ENCODE data around the gene TRIM41. TPM values are rescaled to one million over a fixed set of nuclear protein-coding genes. Genes with fewer than 3 reads are reported as not detected.

Gene TRIM41
- total RNA-seq, 1 donor from 2014 or later = 23.7 TPM

GRCh38 chr5:181190711-181191525, 32.2 kb upstream of the TRIM41 start:
- ATAC-seq (peak; percentile 15), DNase-seq (peak; percentile 76)
- intact Hi-C loops (cut with micrococcal nuclease) = no loop called here

GRCh38 chr5:181191526-181192336, 31.4 kb upstream of the TRIM41 start:
- peak; percentile 80 for ATAC-seq
- intact Hi-C loops (cut with micrococcal nuclease) = no loop called here

DNA sequence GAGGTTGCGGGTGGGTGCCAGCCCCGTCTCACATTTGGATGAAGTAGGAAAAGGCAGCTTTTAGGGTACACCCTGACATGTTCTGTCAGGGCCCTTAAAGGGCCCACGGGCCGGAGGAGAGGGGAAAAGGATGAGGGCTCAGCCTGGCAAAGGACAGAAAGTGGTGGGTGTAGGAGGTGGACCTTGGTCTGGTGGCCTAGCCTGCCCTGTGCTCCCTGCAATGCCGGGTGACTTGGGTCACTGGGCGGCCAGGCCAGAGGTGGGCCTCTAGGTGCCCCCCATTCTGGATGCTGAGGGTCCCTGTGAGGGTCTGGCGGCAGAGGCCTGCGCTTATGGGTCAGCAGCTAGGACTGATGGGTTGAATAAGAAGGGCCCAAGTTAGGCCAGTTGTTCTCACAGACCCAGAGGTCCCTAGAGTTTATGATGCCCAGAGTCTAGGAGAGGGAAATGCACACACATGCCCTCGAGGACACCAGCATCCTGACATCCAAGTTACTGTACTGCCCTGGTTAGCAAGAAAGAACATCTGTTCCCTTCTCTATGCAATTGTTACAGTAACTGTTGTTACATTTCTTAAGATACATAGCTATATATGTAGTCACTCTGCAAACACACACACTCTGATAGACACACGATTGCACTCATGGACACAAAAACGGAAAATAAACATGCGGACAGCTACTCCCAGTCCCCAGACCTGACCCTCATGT, 30.6 kb upstream of the TRIM41 start:
- ATAC-seq = no peak
- intact Hi-C loops (cut with micrococcal nuclease) = no loop called here
- DNase-seq = no peak

More at GRCh38 chr5:181191526-181192336, 31.4 kb upstream of the TRIM41 start:
- peak; percentile 97 for DNase-seq

DNA sequence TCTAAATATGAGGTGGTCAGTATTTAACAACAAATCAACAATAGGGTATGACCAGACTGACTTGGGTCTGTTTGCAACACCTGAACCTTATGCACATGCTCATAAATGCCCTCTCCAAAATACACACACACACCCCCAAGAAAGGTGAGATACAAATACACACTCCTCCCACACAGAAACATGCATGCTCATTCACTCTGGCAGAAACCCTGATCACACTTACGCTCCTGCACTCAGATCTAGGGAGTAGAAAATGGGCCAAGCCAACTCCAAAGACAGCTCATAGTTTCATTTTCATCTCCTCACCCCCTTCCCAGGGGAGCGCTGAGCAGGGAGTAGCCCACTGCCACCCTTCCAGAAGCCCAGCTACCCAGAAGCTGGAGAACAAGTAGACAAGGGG, 29.4 kb upstream of the TRIM41 start:
- intact Hi-C loops (cut with micrococcal nuclease) = no loop called here
- ATAC-seq (no peak), DNase-seq (no peak)

GRCh38 chr5:181194489-181195248, 28.4 kb upstream of the TRIM41 start:
- ATAC-seq = no peak
- intact Hi-C loops (cut with micrococcal nuclease) = no loop called here
- peak; percentile 72 for DNase-seq

- ATAC-seq (no peak), DNase-seq (no peak)
- intact Hi-C loops (cut with micrococcal nuclease) = no loop called here
Measured at GRCh38 chr5:181195249-181195761, 27.8 kb upstream of the TRIM41 start.

- ATAC-seq (no peak), DNase-seq (no peak)
Measured at GRCh38 chr5:181197326-181197951, 25.6 kb upstream of the TRIM41 start.

DNA sequence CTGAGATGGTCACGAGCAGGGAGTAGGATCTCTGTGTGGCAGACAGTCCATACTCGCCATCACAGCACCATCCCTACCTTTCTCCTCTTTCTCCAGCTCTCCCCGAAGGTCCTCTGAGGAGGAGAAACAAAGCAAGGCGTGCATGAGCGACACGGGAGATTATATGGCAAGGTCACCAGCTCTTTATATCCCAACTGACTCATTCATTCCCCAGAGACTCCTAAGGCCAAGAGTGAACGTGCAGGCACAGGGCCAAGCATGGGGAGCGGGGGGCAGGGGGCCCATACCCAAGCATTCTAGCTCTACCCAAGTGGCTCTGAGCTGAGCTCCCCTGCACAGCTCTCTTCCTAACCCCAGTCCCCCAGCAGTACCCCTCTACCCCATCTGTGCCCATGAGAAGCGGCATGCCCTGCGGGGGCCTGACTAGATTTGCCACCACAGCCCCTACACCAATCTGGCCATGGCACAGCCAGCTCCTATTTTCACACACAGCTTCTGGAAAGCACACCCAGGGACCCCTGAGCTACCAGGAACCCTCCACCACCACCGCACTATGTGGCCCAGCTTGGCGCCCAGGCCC, 24.9 kb upstream of the TRIM41 start:
- intact Hi-C loops (cut with micrococcal nuclease) = no loop called here

More at GRCh38 chr5:181197326-181197951, 25.6 kb upstream of the TRIM41 start:
- intact Hi-C loops (cut with micrococcal nuclease) = no loop called here

DNA sequence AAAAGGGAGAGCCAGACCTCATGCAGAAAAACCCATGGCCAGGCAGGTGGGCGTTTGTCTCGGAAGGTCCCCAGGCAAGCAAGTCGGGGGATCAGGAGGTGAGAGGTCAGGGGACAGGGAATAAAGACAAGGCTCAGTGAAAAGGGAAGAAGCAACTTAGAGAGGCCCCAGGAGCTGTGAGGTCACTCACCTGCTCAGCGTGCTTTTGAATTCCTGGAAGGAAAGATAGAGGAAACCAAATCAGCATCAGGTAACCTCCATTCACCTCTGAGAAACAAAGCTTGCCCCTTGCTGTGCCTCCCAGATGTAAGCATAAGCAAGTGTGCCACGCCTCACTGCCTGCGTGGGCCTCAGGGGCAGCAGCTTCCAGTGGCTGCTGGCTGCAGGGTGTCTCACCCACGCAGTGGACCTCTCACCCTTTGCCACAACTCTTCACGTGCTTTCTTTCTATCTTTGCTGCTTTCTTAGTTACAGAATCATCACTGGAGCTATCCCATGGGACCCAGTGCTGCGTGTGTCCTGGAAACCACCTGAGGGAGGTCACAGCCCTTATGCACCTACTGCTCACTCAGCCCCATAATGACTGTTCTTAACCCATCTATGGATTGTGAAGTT, 24.1 kb upstream of the TRIM41 start:
- intact Hi-C loops (cut with micrococcal nuclease) = no loop called here
- no peak for DNase-seq
- ATAC-seq = no peak

More for the DNA sequence above, 24.9 kb upstream of the TRIM41 start:
- no peak for ATAC-seq
- DNase-seq = no peak

DNA sequence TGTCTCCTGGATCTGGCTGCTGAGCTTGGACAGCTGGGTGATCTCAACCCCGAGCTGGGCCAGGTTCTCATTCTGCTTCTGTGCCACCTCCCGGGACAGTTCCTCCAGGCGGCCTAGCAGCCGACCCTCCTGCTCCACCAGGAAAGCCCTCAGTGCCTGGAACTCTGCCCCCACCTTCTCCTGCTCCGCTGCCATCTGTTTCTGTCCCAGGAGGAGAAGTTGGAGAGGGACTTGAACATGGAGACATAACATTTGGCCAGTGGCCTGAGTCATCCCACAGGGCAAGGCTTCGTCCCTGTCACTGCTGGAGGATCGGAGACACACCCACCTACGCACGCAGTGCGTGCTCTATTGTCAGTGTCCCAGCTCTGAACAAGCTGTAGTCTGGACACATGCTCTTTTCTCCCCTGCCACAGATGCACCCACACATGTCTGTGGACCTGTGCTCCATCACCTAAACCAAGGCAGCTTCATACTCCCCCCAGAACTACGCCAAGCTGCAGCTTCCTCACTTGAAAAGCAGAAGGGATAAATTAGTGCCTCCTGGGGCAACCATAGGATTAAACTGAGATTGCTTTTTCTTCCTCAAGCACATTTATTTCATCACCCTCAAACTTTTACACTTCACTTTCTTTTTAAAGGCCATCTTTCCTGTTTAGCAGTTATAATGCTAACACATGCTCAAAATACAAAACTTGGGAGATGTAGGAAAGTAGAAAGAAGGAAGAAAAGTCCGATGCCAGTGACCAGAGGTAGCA, 23.0 kb upstream of the TRIM41 start:
- no peak for DNase-seq
- intact Hi-C loops (cut with micrococcal nuclease) = no loop called here
- ATAC-seq = no peak

- ATAC-seq = no peak
Measured at GRCh38 chr5:181200816-181201215, 22.3 kb upstream of the TRIM41 start.

DNA sequence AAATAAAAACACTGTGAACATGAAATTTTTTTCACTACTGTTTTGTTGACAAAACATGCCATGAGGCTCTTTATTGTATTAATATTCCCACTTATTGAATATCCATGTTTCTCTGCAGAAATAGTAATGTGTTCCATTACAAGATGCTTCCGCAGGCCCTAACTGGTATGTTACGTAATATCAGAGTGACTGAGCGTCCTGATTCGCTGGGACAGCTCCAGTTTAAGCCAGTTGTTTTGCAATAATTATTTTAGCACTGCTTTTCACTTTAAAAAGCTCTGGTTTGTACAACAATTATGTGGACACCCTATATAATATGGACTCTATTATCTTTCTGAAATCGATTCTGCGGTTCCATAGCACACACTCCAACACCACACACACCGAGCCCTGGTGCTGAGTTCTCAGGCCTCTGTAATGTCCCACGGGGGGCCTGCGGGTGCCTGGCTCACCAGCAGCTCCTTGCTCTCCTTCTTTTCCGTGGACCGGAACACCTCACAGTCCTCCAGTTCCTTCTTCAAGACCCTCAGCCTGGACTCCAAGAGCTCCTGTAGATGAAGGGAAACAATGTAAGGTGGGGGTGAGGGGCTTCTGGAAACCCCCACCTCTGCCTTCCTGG, 19.9 kb upstream of the TRIM41 start:
- no peak for DNase-seq
- intact Hi-C loops (cut with micrococcal nuclease) = no loop called here
- ATAC-seq = no peak

More at GRCh38 chr5:181200816-181201215, 22.3 kb upstream of the TRIM41 start:
- intact Hi-C loops (cut with micrococcal nuclease) = no loop called here
- no peak for DNase-seq

DNA sequence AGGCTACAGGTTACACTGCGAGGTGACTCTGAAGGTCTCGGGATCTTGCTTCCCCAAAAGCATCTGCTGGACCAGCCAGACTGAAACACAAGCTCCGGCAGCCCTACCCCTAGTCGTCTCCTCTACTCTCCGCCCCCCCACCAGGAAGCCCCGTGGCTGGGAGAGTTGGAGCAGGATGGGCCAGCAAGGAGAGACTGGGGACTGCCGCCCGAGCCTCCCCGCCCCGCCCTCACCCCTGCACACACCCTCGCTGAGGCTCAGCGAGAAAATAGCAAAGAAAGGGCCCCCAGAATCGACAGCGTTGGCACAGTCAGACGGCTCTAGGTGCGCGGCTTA, 19.3 kb upstream of the TRIM41 start:
- no peak for ATAC-seq
- peak; percentile 37 for DNase-seq
- intact Hi-C loops (cut with micrococcal nuclease) = no loop called here

GRCh38 chr5:181204113-181204825, 18.8 kb upstream of the TRIM41 start:
- peak; percentile 48 for DNase-seq
- no peak for ATAC-seq
- intact Hi-C loops (cut with micrococcal nuclease) = no loop called here

- ATAC-seq (peak; percentile 56), DNase-seq (peak; percentile 84)
- intact Hi-C loops (cut with micrococcal nuclease) = no loop called here
Measured at GRCh38 chr5:181204826-181205760, 18.0 kb upstream of the TRIM41 start, which contains the start of gene TRIM7. TSS of gene TRIM7 (minus strand) at chr5:181205196. CDS start at chr5:181205110, 86 bp downstream.
